HG02763 (cell line): ENCODE results near the gene SLC11A1.

Source experiments
- ATAC-seq: cut with Tn5 transposase; IDR thresholded peaks from one replicate; pipeline ENCODE4 v1.9.1; 2021; ENCODE audit warnings: mild to moderate bottlenecking, moderate library complexity; ENCODE audit not compliant: unreplicated experiment

The SLC11A1 gene

GRCh38 chr2:218392891-218393462 is 10.9 kb downstream of the SLC11A1 start:
- ATAC-seq, result no peak

GRCh38 chr2:218393750-218394290 is 11.7 kb downstream of the SLC11A1 start:
- no peak for ATAC-seq

- no peak for ATAC-seq
These were observed 12.4 kb downstream of the SLC11A1 start for GRCh38 chr2:218394298-218395089.

GRCh38 chr2:218395090-218395444 is 13.0 kb downstream of the SLC11A1 start:
- no peak for ATAC-seq

- ATAC-seq, result no peak
These were observed 13.4 kb downstream of the SLC11A1 start for GRCh38 chr2:218395456-218395825.

GRCh38 chr2:218395826-218396687 is 14.0 kb downstream of the SLC11A1 start:
- peak; percentile 43 for ATAC-seq

GRCh38 chr2:218396688-218397462 is 14.8 kb downstream of the SLC11A1 start:
- ATAC-seq, result no peak

GRCh38 chr2:218397463-218397819 is 15.4 kb downstream of the SLC11A1 start:
- no peak for ATAC-seq

GRCh38 chr2:218397820-218398436 is 15.9 kb downstream of the SLC11A1 start:
- ATAC-seq, result peak; percentile 16

- ATAC-seq, result peak; percentile 16
These were observed 16.6 kb downstream of the SLC11A1 start for GRCh38 chr2:218398437-218399390.

- ATAC-seq, result peak; percentile 43
These were observed 17.5 kb downstream of the SLC11A1 start, which contains the start of gene CTDSP1 for GRCh38 chr2:218399391-218400166. TSS of gene CTDSP1 (plus strand) at chr2:218399868. CDS start at chr2:218400091, 223 bp downstream.

- no peak for ATAC-seq
These were observed 18.3 kb downstream of the SLC11A1 start for GRCh38 chr2:218400167-218400929.

- ATAC-seq, result no peak
These were observed 19.1 kb downstream of the SLC11A1 start for GRCh38 chr2:218400930-218401881.

- ATAC-seq, result no peak
These were observed 19.8 kb downstream of the SLC11A1 start for GRCh38 chr2:218401890-218402289.

- no peak for ATAC-seq
These were observed 20.4 kb downstream of the SLC11A1 start for GRCh38 chr2:218402491-218402901.

GRCh38 chr2:218402911-218403411 is 20.9 kb downstream of the SLC11A1 start:
- ATAC-seq, result no peak
